Activated CD4-positive, CD25-positive, alpha-beta regulatory T cell treated with anti-CD3 and anti-CD28 coated beads, Interleukin-2, amount 50 U/mL, for 16 hours (primary cell): ENCODE measurements around the gene PLOD3.
"Not testable (repeated sequence)": the region's sequence is repeated elsewhere in the genome, so short reads cannot be mapped to it uniquely, and the experiment has no call there.

Source experiments
- DNase-seq: peaks from one replicate; pipeline ENCODE4 v3.0.0-alpha.2; 2020; ENCODE audit warnings: low read depth, low spot score

PLOD3 gene

DNA sequence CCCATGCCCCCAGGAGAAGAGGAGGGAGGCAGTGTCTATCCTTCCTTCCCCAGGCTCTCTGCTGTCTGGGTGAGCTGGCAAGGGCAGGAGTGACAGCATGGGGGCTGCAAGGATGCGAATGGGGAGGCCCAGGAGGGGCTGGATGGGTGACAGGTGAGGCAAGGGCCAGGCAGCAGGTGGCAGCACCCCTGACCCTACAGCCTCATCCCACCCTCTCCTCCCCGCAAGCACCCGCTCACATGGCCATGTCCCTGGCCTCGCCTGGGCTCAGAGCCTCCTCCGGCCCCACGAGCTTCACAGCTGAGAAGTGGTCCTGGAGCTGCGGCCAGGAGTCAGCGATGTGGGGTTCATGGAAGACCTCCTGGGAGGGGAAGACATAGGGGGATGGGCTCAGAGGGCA, 5.4 kb downstream of the PLOD3 start:
- no peak for DNase-seq

DNA sequence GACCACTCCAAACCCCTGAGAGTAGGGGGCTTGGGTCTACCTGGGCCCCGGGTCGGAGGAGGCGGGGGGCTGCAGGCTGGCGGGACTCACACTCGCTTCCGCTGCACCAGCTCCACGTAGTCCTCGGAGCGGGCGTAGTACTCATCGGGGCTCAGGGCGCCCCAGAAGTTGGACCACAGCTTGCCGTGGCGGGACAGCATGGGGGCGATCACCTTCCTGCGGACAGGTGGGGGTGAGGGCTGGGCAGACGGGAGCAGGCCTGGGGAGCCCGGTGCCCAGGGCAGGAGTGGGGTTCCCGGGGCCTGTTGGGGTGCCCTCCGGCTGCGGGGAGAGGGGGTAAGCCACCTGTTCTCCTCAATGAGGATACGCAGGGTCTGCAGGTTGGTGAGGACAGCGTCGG, 5.9 kb downstream of the PLOD3 start:
- DNase-seq, result no peak

DNA sequence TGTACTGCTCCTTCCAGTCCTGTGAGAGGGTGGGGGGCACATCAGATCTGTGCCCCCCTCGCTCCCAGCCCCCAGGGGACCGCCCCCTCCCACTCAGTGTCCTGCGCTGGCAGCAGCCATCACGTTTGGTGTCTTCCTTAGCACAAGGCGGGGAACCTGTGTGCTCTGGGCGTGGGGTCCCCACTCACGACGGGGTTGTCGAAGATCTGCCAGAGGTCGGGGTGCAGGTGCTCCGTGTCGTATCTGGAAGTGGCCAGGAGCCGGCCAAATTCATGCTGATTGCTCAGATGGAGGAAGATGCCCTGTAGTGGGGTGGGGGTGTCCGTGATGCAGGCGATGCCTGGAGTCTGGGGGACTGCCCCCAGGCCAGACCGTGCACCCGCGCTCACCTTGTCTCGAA, 7.2 kb downstream of the PLOD3 start:
- no peak for DNase-seq

DNA sequence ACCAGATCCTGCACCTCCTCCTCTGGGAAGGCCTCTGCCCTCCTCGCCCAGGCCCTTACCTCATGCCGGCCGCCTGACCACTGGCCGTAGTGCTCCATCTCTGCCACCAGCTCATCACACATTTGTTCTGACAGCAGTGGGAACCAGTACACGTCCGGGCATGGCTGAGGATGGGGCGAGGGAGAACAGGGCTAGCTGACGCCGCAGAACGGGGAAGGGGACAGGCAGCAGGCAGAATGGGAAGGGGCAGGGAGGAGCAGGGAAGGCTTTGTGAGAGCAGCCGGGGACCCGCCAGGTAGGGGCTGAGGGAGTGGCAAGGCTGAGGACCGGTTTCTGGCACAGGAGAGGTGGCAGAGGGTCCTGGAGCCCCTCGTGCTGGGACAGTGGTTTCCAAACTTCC, 8.6 kb downstream of the PLOD3 start:
- no peak for DNase-seq

GRCh38 chr7:101207459-101207858, 9.9 kb downstream of the PLOD3 start:
- DNase-seq, result no peak

GRCh38 chr7:101206665-101207042, 10.7 kb downstream of the PLOD3 start:
- no peak for DNase-seq

DNA sequence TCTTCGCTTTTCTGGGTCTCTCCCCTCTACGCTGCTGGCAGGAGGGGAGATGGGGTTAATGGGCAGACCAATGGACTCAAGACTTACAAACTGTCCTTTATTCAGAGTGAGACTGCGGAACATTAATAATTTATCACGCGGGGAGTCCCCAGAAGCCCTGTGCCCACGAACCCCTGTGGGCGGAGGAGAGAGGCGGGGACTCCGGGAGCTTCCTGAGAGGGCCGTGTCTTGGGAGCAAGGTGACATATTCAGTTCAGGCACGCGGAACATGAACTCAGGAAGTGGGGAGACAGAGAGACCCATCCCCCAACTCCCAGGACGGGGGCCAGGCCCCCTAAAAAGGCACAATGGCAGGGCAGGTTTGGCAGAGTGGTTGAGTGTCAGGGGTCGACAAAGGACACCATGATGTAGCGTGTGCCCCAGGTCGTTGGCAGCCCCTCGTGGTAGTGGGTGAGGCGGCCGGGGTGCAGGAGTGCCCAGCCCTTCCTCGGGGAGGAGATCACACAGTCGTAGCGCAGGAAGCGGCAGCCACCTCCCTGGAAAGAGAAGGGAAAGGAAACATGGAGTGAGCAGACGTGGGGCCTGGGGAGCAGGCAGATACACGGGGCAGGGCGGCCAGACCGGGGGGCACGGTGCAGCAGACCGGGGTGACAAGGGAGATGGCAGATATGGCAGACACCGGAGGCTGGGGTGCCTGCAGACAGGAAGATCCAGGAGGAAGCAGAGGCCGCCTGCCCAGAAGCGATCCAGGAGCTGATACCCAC, 11.3 kb downstream of the PLOD3 start:
- no peak for DNase-seq

DNA sequence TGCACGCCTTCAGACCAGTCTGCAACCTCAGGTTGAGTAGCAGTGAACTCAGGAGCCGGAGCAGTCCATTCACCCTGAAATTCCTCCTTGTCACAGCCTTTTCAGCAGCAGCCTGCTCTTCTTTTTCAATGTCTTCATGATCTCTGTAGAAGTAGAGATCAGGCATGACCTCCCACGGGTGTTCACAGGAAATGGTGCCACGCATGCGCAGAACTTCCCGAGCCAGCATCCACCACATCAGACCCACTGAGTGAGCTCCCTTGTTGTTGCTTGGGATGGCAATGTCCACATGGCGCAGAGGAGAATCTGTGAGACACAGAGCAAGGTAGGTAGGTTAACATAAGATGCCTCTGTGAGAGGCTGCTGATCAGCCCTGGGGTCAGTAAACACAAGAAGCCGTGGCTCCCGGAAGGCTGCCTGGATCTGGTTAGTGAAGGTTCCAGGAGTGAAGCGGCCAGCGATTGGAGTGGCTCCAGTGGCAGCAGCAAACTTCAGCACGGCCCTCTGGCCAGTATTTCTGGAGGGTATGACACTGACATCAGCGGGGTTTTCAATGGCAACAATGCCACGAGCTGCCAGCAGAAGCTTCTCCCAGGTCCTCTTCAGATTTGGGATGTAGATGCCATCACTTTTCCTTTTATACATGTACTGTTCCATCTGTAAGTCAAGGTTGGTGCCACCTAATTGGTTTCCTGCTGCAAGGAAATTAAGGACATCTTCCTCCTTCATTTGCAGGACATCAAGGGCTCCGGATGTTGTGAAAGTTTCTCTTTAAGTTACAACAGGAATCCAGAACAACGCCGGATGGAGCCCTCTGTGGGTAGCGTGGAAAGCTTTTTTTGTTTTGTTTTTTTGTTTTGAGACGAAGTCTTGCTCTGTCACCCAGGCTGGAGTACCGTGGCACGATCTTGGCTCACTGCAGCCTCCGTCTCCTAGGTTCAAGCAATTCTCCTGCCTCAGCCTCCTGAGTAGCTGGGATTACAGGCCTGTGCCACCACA, 13.3 kb downstream of the PLOD3 start:
- DNase-seq, result not testable (repeated sequence)

- DNase-seq, result no peak
Observed at GRCh38 chr7:101202603-101202918, 14.8 kb downstream of the PLOD3 start.

DNA sequence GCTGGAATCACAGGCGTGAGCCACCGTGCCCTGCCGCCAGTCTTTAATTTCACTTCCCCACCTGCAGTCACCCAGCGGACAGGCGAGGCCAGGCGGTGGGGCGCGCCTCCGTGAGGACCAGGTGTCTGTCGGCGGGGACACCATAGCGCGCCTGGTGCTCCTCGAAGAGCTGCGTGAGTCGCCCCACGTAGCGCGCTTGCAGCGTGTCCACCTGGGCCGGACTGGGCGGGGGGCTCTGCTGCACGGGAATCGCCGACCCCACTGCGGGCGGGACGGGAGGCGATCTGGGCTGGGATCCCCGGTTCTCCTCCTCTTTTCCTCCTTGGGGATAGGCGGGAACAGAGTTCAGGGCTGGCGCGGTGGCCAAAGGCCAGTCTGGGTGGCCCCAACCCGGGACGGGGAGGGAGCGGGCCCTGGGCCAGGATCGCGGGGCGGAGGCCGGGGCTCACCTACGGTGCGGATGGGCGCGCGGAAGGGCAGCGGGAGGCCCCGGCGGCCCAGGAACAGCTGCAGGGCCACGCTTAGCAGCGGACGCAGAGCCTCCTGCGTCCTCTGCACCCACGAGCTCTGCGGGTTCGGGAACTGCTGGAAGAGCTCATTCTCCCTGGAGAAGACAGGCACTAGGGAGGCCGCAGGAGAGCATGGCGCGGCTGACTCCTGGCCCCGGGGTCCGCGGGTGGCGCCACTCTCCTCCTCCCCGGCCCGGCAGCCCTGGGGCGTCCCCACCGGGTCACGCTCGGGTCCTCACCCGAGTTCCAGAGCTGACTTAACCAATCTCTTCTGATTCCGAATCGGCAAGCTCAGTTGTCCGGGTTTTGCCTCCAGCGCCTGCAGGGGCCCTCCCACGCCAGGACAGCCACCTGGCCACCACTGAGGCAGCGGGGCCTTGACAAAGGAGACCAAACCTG, 15.4 kb downstream of the PLOD3 start:
- DNase-seq, result no peak

- no peak for DNase-seq
Observed at GRCh38 chr7:101200862-101201599, 16.4 kb downstream of the PLOD3 start, which contains the start of gene MOGAT3. MOGAT3 (minus strand) TSS chr7:101201036; CDS start chr7:101200854, 182 bp downstream.

DNA sequence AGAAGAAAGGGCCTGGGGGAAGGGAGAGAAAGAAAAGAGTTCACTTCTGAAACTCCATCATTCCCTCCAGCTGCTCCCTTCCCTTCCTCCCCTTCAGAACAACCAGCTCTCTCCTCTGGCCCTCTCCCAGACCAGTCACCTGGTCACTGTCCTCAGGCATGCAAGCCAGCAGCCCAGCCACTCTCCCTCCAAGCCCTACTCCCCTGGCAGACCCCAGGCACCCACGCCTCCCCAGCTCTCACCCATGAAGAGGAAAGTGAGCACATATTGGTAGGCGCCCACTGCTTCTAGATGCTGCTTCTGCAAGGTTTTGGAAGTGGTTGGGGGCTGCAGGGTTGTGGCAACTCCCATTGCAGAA, 16.9 kb downstream of the PLOD3 start:
- no peak for DNase-seq

DNA sequence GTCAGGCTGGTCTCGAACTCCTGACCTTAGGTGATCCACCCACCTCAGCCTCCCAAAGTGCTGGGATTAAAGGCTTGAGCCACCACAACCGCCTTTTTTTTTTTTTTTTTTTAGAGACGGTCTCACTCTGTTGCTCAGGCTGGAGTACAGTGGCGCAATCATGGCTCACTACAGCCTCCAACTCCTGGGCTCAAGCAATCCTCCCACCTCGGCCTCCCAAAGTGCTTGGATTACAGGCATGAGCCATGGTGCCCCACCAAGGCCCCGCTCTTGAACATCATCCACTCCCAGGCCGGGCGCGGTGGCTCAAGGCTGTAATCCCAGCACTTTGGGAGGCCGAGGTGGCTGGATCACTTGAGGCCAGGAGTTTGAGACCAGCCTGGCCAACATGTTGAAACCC, 17.9 kb downstream of the PLOD3 start:
- DNase-seq, result not testable (repeated sequence)

DNA sequence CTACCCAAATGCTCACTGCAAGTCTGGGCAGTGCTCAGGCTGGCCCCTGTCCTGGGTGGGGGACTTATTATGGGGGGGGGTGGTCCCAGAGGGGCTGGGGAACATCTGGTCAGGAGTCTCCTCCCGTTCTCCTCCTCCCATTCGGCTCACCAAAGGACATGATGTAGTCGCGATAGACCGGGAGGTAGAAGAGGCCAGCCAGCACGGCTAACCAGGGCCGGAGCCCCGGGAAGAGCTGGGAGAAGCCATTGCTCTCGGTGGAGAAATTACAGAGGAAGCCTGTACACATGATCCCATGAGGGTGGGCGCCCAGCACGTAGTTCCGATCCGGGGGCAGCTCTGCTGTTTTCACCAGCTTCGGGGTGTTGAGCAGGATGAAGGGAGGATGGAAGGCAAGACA, 18.9 kb downstream of the PLOD3 start:
- no peak for DNase-seq

DNA sequence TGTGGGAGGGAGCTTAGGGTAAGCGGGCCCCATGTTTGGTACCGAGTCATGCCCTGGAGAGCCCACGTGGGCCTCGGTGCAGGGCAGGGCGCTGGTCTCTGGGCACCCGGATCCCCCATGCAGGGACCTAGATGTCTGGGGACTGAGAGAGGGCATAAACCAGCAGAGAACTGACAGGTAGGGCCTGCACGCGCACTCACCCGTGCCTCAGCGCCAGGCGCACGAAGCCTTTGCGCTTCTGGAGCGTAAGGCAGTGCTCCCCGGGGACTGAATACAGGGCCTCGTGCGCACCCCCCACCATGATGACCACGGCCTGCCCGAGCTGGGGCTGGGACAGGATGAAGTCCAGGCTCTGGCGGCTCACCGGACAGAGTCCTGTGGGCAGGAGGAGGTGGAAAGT, 19.4 kb downstream of the PLOD3 start:
- no peak for DNase-seq

DNA sequence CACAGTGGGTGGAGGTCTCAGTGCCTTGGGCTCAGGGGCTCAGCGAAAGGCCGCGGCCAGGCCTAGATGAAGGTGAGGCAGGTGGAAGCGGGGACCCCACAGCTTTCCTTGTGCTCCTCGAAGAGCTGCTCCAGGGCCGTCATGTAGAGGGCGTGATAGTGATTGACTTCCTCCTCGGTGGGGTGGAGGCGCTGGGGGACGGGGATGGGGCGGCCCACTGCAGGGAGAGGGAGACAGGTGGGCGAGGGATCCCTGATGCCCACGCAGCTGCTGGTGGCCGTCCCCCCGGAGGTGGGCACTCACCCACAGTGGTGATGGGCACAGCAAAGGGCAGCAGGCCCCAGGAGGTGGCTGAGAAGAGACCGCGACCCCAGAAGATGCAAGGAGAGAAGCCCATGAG, 21.5 kb downstream of the PLOD3 start:
- DNase-seq, result no peak

DNA sequence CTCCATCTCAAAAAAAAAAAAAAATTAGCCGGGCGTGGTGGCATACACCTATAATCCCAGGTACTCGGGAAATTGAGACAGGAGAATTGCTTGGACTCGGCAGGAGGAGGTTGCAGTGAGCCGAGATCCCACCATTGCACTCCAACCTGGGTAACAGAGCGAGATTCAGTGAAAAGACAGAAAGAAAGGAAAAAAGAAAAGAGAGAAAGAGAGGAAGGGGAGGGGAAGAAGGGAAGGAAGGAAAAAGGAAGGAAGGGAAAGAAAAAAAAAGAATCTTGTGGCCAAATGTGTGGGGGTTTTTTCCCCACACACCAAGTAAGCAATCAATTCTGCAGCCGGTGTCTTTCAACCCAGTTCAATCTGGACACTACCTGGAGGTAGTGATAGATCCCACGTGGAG, 28.3 kb downstream of the PLOD3 start:
- no peak for DNase-seq

- DNase-seq, result no peak
Observed at GRCh38 chr7:101186844-101187428, 30.4 kb downstream of the PLOD3 start.

DNA sequence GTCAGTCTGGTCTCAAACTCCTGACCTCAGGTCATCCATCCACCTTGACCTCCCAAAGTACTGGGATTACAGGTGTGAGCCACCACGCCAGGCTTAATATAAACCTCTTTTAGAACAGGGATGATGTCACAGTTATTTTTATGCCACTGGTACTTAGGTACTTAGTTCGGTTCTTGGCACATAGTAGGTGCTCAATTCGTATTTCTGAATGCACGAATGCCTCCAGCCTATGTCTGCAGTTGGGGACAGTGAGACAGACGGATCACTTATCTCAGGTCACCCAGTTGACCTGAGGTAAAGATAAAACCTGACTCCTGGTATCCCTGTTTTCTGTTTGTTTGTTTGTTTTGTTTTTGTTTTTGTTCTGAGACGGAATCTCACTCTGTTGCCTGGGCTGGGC, 31.2 kb downstream of the PLOD3 start:
- no peak for DNase-seq

DNA sequence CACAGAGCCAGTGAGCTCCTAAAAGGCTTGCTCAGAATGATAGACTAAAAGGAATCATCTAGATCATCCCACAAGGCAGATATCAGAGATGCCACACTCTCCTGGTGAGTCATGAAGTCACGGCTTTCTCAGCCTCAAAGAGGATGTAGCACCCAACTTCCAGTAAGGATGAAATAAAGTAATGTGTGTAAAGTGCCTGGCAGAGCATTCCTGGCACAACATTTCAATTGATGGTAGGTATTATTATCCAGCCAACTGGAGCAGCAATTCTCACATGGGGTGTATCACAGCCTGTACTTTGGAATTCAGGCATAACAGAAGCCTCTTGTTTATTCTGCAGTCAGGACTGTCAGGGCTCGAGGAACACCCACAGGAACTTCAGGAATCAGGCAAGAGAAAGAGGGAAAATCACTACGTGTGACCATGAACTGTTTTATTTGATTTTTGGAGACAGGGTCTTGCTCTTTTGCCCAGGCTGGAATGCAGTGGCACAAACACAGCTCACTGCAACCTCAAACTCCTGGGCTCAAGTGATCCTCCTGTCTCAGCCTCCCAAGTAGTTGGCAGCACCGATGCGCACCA, 32.0 kb downstream of the PLOD3 start:
- no peak for DNase-seq
